Esophagus squamous epithelium (tissue), 5 donors: ENCODE results near the gene HMCES. TPM values are rescaled to one million over a fixed set of nuclear protein-coding genes. Genes with fewer than 3 reads are reported as not detected.

ENCODE experiments used
- DNase-seq: peaks from one replicate; lab custom pipeline; 2025; lab: John Stamatoyannopoulos, UW
- H3K27ac ChIP-seq, 4 donors: fragments of 200-600 bp; sonication (generic); one replicate each; pipeline ENCODE4 v1.5.1; 2016 to 2019; ENCODE audit warnings: mild to moderate bottlenecking in 1 of 4
- H3K27me3 ChIP-seq, 4 donors: fragments of 200-600 bp; sonication (generic); 1 replicate in 3 of 4; 2 replicates in 1 of 4; pipeline versions ENCODE4 v1.5.1 to v1.6.0; 2017 to 2021; ENCODE audit warnings: antibody characterized with exemption in 1 of 4
- H3K36me3 ChIP-seq, 3 donors: fragments of 200-600 bp; sonication (generic); one replicate each; pipeline ENCODE4 v1.5.1; 2016 to 2019
- H3K4me1 ChIP-seq, 3 donors: fragments of 200-600 bp; sonication (generic); one replicate each; pipeline ENCODE4 v1.5.1; 2017 to 2019
- H3K4me3 ChIP-seq, 4 donors: fragments of 200-600 bp; sonication (generic); 1 replicate in 3 of 4; 2 replicates in 1 of 4; pipeline ENCODE4 v1.5.1; 2016 to 2019; ENCODE audit warnings: mild to moderate bottlenecking in 2 of 4, moderate library complexity in 1 of 4
- H3K9me3 ChIP-seq, 3 donors: fragments of 200-600 bp; sonication (generic); one replicate each; pipeline ENCODE4 v1.5.1; 2016 to 2019
- CTCF ChIP-seq, 6 experiments: fragments of 450-650 bp in 4 of 6; fragments of 200-600 bp in 2 of 6; sonication (generic) in 2 of 6; IDR thresholded peaks; one replicate each; pipeline ENCODE4 v1.5.1; 2016 to 2019; ENCODE audit warnings: antibody characterized with exemption in 6 of 6, mild to moderate bottlenecking in 4 of 6, moderate library complexity in 4 of 6
- POLR2A ChIP-seq, 4 donors: fragments of 450-650 bp; IDR thresholded peaks; one replicate each; pipeline ENCODE4 v1.6.1; 2017; ENCODE audit warnings: antibody characterized with exemption in 4 of 4, mild to moderate bottlenecking in 4 of 4, moderate library complexity in 3 of 4
- WGBS, 2 donors: methylation state at CpG; one replicate each; pipeline ENCODE4 v1.1.5; 2018; 5-methylcytosine and 5-hydroxymethylcytosine counted together
- intact Hi-C: fragments of 100-400 bp; cut with DNase I; formaldehyde crosslinking; loops from one replicate; pipeline ENCODE4 v1.15.0; 2022
- total RNA-seq, 4 donors: library from RNA; depleted of rRNA; stranded (reverse); fragments of >200 nt; gene quantifications; one replicate each; pipeline ENCODE4 v1.1.0, GENCODE V29; 2016
- donor health status: DM: yes; HTN: yes; CAD: no.

Gene HMCES
- total RNA-seq, 4 donors from 2014 or later, result 24.2 to 32.7 (median 29.7) TPM

- intact Hi-C loops, result no loop called here
- H3K4me1 ChIP-seq, result no peaks in the 10 kb centered on the region
- no peak overlapping the region for H3K27ac ChIP-seq
- peaks cover 0 to 37% (median 0%) of the 10 kb centered on the region in 3 donors for H3K36me3 ChIP-seq
- no peaks in the 10 kb centered on the region for H3K27me3 ChIP-seq
- WGBS, 2 donors, result no CpG with 5 or more reads among the region's 12 CpGs
- no peak overlapping the region for H3K4me3 ChIP-seq
- DNase-seq, result no peak
- no peaks in the 10 kb centered on the region for H3K9me3 ChIP-seq
- TF ChIP-seq CTCF (IDR thresholded peaks at IDR 0.05) (no peak), POLR2A (IDR thresholded peaks at IDR 0.05) (no peak)
Observed at GRCh38 chr3:129324855-129325254, 46.2 kb downstream of the HMCES start.

- no peak overlapping the region for H3K4me3 ChIP-seq
- WGBS, 2 donors, result 100% methylated on average over 3 of the region's 3 CpGs; no CpG with 5 or more reads in 1 of the 2 donors
- H3K36me3 ChIP-seq, result peaks cover 0 to 31% (median 0%) of the 10 kb centered on the region in 3 donors
- no peaks in the 10 kb centered on the region for H3K4me1 ChIP-seq
- TF ChIP-seq CTCF (IDR thresholded peaks at IDR 0.05) (no peak), POLR2A (IDR thresholded peaks at IDR 0.05) (no peak)
- intact Hi-C loops, result no loop called here
- H3K27ac ChIP-seq, result no peak overlapping the region
- H3K27me3 ChIP-seq, result no peaks in the 10 kb centered on the region
- no peaks in the 10 kb centered on the region for H3K9me3 ChIP-seq
- DNase-seq, result no peak
Observed at GRCh38 chr3:129325383-129325782, 46.7 kb downstream of the HMCES start.

- Histone ChIP-seq H3K4me1 (no peaks in the 10 kb centered on the region), H3K27me3 (no peaks in the 10 kb centered on the region), H3K4me3 (no peak overlapping the region), H3K36me3 (peaks cover 0 to 24% (median 0%) of the 10 kb centered on the region in 3 donors), H3K27ac (no peak overlapping the region), H3K9me3 (no peaks in the 10 kb centered on the region)
- TF ChIP-seq CTCF (IDR thresholded peaks at IDR 0.05) (no peak), POLR2A (IDR thresholded peaks at IDR 0.05) (no peak)
- WGBS, 2 donors, result 87% methylated on average over 6 of the region's 12 CpGs; no CpG with 5 or more reads in 1 of the 2 donors
- DNase-seq, result no peak
- intact Hi-C loops, result no loop called here
Observed at GRCh38 chr3:129326138-129326537, 47.5 kb downstream of the HMCES start.

- Histone ChIP-seq H3K36me3 (peaks cover 0 to 20% (median 0%) of the 10 kb centered on the region in 3 donors), H3K9me3 (no peaks in the 10 kb centered on the region), H3K4me3 (no peak overlapping the region), H3K27ac (no peak overlapping the region), H3K4me1 (no peaks in the 10 kb centered on the region), H3K27me3 (no peaks in the 10 kb centered on the region)
- DNase-seq, result no peak
- TF ChIP-seq POLR2A (IDR thresholded peaks at IDR 0.05) (no peak), CTCF (IDR thresholded peaks at IDR 0.05) (no peak)
- 90 to 95% methylated on average over 6 of the region's 11 CpGs for WGBS, 2 donors
- intact Hi-C loops, result no loop called here
Observed at GRCh38 chr3:129326595-129326994, 47.9 kb downstream of the HMCES start.

- intact Hi-C loops, result no loop called here
- Histone ChIP-seq H3K36me3 (peaks cover 0 to 15% (median 0%) of the 10 kb centered on the region in 3 donors), H3K4me3 (no peak overlapping the region), H3K27ac (no peak overlapping the region), H3K4me1 (no peaks in the 10 kb centered on the region), H3K9me3 (no peaks in the 10 kb centered on the region), H3K27me3 (no peaks in the 10 kb centered on the region)
- DNase-seq, result no peak
- WGBS, 2 donors, result 82 to 92% methylated on average over 6 of the region's 6 CpGs
- TF ChIP-seq CTCF (IDR thresholded peaks at IDR 0.05), result no peak
- no peak for TF ChIP-seq POLR2A (IDR thresholded peaks at IDR 0.05)
Observed at GRCh38 chr3:129327510-129327909, 48.8 kb downstream of the HMCES start.
